GM18526 (cell line): ENCODE results near the gene UBE4A.

Experiments used
- POLR2A ChIP-seq: IDR thresholded peaks from 3 replicates; pipeline ENCODE4 v1.6.1; 2011; ENCODE audit not compliant: insufficient read length; ENCODE audit errors: extremely low read depth

UBE4A gene

DNA sequence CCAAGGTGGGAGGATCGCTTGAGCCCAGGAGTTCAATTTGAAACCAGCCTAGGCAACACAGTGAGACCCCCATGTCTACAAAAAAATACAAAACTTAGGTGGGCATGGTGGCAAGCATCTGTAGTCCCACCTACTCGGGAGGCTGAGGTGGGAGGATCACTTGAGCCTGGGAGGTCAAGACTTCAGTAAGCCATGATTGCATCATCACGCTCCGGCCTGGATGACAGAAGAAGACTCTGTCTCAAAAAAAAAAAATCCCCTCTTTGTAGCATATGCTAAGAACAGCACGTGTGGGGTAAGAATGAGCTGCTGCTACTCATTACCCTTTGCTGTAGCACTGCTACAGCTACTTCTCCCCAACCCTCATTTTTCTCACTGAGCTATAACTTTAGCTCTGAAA, 14.5 kb downstream of the UBE4A start:
- TF ChIP-seq POLR2A: no peak

DNA sequence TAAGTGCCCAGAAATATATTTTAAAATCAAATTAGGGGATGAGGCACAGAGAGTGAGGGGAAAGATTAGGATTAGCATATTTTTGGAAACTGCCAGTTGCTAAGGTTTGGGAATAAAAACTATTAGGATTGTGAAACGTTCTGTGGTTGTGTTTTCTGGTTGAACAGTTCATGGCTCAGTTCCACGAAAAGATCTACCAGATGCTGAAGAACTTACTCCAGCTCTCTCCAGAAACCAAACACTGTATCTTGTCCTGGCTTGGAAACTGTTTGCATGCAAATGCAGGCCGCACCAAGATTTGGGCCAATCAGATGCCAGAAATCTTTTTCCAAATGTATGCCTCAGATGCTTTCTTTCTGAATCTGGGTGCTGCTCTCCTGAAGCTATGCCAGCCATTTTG, 15.3 kb downstream of the UBE4A start:
- TF ChIP-seq POLR2A: no peak

DNA sequence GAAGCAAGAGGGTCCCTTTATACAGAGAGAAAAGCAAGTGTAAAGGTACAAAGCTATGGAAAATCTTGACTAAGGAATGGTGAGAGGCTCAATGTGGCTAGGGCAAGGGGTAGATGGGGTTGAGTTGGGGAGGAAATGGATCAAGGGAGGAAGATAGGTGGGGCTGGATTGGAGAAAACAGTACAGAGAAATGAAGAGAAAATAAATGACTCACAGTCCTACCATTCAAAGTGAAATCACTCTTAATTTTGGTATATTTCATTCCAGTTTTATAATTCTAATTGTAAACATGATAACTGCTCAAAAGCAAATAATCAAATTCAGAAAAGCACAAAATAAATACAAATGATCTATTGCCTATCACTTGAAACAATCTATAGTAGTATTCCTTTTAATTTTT, 16.6 kb downstream of the UBE4A start:
- TF ChIP-seq POLR2A: no peak

DNA sequence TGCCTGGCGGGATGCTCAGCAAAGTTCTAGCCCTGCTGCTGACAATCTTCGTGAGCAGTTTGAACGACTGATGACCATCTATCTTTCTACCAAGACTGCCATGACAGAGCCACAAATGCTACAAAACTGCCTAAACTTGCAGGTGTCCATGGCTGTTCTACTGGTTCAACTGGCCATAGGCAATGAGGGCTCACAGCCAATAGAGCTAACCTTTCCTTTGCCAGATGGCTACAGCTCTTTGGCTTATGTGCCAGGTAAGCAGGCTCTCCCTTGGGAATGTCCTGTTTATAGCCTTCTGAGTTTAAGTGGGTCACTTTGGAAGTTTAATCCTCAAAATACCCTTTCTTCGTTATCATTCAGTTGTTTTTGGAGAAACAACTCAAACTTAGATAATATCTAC, 20.1 kb downstream of the UBE4A start:
- TF ChIP-seq POLR2A: no peak

DNA sequence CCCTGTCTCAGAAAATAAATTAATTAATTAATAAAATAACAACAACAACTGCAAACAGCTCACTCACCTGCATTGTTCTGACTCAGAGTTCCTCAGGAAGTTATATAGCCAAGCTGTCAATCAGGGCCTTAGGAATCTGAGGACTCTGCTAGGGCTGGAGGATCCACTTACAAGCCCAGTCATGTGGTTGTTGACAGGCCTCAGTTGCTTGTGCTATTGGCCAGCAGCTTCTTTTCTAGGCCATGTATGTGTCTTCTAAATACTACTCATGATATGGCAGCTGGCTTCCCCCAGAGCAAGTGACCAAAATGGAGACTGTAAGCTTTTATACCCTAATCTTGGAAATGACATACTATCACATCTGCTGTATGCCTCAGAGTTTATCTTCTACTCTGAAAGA, 21.2 kb downstream of the UBE4A start:
- TF ChIP-seq POLR2A: no peak

DNA sequence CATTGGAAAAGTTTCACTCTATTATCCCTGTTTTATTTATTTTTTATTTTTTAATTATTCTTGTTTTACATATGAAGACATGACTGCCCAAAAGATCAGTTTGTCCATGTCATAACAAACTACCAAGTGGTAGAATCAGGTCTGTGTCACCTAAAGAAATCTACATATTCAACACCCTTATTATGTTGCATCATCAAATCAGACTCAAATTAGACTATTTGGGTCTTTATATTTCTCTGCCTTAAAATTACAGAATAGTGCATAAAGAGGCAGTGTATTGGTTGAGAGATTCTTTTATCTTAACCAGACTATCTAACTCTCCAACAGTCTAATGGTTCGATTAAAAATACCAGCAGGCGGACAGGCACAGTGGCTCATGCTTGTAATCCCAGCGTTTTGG, 23.6 kb downstream of the UBE4A start:
- no peak for TF ChIP-seq POLR2A

DNA sequence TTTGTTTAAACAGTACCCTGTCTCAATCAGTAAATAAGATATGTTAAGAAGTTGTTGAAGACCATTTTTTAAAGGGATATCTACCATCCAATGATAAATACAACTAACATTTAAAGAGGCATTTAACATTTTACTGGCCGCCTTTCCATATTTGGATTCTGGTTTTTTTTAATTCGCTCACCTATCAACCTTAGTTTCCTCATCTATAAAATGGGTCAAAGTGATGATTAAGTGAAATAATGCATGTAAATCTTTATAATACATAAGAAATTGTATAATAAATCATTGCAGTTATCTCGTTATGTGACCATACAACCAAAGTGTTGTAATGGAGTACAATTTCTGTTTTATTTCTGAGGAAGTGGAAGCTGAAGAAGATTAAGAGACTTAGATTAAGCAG, 24.3 kb downstream of the UBE4A start:
- no peak for TF ChIP-seq POLR2A

DNA sequence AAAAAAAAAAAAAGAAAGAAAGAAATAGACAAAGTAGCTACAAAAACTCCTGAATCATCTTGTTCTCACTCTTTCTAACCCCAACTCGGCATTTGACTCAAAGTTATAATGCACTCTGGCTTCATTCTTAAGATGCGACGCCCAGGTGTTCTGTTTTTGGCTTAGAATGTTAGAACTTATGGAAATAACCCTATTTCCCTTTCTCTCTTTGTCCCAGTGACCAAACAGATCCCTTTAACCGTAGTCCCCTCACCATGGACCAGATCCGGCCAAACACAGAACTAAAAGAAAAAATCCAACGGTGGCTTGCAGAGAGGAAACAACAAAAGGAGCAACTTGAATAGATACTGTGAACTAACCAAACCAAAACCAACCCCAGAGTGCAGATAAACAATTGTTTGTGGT, 36.7 kb downstream of the UBE4A start:
- no peak for TF ChIP-seq POLR2A

DNA sequence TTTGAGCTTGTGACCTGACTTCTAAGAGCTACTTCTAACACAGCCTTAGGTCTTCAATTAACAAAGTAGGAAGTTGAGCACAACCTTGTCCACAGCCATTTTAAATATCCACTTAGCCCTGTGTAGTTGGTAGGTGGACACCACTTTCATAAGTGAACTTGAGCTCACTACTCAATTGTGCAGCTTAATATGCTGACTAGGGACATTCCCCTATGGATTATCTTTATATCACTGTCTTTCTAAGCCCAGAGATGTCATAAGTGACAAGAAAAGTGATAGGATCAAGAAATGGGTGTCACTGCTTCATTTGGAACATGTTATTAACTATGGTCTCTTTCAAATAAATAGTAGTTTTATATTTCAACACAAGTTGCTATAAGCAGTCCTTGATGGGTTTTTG, 38.0 kb downstream of the UBE4A start:
- no peak for TF ChIP-seq POLR2A

DNA sequence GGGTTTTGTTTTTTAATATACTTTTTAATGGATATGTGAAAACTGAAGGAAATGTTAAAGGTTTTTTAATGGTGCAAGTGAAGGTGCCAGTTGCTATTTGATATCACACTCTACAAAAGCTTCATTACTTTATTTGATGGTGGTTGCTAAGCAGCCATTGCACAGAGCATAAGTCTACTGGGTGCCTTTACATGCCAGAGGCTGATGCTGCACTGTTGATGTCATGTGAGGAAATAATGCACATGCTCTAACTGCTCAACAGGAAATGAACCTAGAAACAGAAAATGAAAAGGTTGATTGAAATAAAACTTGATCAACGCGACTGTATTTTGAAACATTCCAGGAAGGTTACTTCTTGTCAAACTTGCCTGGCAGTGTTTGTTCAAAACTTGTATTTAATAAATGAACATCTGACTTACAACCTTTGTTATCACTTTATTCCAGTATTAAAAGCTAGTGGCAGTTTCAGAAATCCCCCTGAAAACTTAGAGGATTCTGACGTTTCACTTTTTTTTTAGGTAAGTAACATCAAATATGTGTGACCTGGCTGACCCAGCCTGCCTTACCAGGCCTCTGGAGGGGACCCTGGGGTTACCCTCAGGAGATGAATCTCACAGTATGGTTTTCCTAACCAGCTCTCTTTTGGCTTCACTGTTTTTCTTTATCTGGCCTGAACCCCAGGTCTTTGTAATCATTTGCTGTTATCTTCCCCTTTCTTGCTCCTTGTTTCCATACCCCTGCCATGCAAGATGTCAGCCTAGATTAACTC, 39.6 kb downstream of the UBE4A start:
- TF ChIP-seq POLR2A: no peak

DNA sequence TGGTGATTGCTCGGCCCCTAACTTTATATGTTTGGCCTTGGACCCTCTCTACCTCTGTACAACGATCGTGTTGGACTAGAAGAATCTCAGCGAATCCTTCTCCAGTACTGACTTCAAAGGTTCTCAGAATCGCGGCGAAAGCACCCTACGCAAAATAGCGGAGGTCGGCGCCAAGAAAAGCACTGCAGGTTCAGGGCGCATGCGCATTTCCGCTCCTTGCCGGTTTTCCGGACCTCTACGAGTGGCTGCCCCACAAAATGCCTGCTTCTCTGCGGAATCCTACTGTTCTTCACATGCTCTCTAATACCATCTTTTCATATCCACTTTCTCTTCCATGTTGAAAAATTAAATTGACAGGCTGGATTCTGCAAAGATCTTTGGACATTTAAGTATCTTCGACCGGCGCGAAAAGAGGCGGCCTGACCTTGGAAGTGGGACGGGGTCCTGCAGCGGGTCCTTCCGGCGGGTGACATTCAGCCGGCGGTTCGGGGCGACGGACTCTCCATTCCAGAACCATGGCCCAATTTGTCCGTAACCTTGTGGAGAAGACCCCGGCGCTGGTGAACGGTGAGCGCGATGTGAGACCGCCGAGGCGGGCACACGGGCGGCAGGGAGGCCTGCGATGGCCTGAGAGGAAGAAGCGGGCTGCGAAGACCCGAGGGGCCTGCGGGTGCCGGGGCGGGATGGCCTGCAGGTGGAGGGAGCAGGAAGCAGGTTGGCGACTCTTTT, 41.9 kb downstream of the UBE4A start, which contains the start of gene ATP5MG:
Gene ATP5MG, plus strand, starts transcription at position 456 of the 729 bp plus-strand sequence. Its CDS starts 60 bp downstream, at position 516.
- TF ChIP-seq POLR2A: peak; percentile 74

DNA sequence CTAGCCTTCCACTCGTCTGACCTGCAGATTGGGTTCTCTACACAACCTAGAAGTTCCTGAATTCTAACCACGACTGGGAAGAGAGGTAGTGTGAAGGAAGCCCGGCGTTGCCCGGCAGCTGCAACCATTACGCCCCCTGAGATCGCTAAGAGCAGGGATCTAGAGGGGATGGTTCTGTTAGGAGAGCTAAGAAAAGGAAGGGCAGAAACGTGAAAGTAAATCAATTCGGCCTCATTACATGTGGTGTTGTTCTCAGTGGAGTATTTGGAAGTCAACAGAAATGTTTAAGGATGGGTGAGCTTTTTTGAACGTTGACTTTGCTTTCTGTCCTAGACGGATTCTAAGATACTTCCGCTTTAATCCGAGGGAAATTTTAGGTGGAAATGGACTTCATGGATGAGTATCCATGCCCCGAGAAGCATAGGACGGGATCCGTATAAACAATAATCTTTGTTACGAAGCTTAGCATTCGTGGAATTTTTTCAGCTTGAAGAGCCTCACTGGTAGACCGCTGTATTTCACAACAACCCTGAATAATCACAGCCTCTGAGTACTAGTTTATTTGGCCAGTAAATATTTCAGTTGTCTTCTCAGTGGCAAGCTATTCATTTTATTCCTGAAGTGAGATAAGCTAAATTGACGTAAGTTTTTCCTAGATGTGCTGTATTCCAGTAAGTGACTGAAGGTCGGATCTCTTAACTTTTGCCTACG, 42.6 kb downstream of the UBE4A start:
- TF ChIP-seq POLR2A: no peak

DNA sequence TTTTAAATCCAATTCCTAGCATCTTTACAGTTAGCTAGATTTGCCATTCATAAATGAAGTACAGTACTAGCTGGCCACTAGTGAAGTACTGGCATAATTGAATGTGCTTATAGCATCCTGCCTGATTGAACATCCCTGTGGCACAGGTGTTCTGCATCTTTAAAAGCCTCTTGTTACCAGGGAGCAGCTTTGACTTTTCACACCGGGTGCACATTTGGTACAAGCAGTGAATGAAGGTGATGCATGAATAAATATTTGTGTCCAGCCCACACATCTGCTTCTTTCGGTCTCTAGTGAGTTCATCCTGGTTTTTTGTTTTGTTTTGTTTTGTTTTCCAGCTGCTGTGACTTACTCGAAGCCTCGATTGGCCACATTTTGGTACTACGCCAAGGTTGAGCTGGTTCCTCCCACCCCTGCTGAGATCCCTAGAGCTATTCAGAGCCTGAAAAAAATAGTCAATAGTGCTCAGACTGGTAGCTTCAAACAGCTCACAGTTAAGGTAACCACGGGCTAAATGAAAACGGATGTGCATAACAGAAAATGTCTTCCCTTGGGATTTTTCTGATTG, 47.3 kb downstream of the UBE4A start:
- TF ChIP-seq POLR2A: no peak

DNA sequence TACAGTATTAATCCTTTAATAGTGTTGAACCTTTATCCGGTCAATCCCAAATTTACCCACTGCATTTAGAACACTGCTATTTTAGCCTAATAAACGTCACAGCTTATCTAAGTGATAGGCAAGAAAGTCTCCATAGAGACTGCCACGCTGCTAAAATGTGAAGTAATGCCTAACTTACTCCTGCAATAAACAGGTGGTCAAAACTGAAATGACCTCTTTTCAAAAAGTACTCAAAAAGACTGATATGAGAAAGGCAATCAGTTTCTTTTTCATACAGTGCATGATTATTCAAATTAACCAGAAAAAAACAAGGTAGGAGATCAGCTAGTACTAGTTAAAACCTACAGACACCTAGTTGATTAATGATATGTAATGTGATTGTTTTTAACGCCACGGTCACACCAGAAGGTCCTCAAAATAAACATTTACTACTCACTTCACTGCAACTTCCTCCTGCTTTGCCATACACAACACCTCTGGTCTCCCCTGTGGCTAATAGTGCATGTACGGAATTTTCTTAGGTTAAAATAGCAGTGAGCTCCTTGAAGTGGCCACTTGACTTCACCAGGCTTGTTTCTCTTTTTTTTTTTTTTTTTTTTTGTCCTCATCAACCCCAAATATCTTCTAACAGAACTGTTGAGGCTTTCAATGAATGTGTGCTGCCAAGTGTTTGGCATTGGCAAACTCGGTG, 50.8 kb downstream of the UBE4A start:
- no peak for TF ChIP-seq POLR2A

DNA sequence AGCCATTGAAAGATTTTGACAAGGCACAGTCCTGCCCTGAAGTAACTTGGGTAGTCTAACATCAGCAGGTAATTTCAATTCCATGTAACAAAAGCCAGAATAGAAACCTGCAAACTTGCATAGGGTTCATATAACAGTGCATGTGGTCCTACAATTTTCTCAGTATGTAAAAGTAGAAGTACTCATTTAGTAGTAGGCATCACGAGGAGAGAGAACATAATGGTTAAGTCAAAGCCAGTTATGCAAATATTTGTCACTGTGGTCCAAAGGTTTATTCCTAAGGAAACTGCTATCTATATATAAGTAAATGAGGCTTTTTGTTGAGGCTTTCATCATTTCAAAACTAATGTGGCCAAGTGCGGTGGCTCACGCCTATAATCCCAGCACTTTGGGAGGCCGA, 52.1 kb downstream of the UBE4A start:
- TF ChIP-seq POLR2A: no peak

DNA sequence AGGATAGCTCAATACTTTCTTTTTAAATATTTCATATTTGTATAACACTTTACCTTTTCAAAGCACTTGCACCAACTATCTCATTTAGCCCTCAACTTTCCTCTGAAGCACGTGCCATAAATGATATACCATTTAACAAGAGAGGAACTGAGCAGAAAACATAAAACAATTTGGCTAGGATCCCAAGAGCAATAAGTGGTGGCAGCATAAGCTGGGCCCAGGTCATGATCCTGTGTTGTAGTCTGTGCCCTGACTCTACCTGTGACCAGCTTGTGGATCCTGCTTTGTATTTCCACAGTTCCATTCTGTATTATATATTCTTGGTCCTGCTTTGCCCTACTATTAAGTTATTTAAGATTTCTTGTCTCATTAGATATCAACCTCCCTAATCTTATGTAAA, 53.5 kb downstream of the UBE4A start:
- TF ChIP-seq POLR2A: no peak
